Sigmoid colon (tissue), 4 donors: ENCODE measurements around the gene CAPN5.

Source experiments
- EP300 ChIP-seq, 4 donors: sonication (generic); formaldehyde crosslinking; IDR thresholded peaks; one replicate each; pipeline ENCODE4 v1.6.1; 2017; ENCODE audit warnings: antibody characterized with exemption in 4 of 4
- POLR2A ChIP-seq, 2 donors: fragments of 450-650 bp; IDR thresholded peaks; one replicate each; pipeline ENCODE4 v1.6.1; 2016; ENCODE audit warnings: antibody characterized with exemption in 2 of 2, mild to moderate bottlenecking in 2 of 2, moderate library complexity in 2 of 2
- TF ChIP-seq, protein P1 (sequence below), 4 experiments: fragments of 450-650 bp in 3 of 4; fragments of 200-600 bp in 1 of 4; IDR thresholded peaks; one replicate each; pipeline ENCODE4 v1.5.1; 2016 to 2019; ENCODE audit warnings: antibody characterized with exemption in 4 of 4, mild to moderate bottlenecking in 3 of 4, moderate library complexity in 2 of 4

DNA sequence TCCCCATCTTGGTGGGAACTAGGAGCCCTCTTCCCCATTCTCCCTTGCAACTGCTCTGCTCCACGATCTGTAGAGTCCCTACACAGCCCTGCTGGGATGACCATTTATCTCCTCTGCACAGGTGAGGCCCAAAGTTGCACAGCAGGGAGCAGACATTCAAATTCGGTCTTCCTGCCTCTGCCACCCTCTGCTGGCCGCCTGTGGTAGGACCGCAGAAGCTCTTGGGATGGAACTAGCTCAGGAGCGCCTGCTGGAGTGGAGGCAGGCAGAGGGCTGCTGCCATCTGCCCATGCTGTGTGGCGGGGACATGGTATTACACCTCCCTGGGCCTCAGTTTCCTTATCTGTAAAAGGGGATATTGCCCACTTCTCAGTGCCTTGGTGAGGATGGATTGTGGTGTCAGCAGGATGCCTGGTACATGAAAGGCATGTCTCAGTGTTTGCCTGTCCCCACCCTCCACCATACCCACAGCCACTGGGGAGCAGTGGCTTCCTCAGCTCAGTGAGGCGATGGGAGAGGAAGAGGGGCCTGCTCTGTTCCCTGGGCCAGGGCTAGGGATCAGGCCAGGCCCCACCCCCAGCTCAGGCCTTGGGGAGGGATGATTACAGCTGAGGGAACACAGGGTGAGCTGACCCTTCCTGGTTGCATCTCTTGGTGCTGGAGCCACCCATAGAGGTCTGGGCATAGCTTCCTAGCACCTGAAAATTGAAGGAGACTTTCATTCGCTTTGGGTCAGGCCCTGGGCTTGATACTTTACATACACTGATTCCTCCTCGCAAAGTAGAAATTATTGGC lies 24.6 kb downstream of the CAPN5 start:
- TF ChIP-seq, protein P1, sequence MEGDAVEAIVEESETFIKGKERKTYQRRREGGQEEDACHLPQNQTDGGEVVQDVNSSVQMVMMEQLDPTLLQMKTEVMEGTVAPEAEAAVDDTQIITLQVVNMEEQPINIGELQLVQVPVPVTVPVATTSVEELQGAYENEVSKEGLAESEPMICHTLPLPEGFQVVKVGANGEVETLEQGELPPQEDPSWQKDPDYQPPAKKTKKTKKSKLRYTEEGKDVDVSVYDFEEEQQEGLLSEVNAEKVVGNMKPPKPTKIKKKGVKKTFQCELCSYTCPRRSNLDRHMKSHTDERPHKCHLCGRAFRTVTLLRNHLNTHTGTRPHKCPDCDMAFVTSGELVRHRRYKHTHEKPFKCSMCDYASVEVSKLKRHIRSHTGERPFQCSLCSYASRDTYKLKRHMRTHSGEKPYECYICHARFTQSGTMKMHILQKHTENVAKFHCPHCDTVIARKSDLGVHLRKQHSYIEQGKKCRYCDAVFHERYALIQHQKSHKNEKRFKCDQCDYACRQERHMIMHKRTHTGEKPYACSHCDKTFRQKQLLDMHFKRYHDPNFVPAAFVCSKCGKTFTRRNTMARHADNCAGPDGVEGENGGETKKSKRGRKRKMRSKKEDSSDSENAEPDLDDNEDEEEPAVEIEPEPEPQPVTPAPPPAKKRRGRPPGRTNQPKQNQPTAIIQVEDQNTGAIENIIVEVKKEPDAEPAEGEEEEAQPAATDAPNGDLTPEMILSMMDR (IDR thresholded peaks at IDR 0.05) = peak; percentile 90 to 97 (median 94)
- TF ChIP-seq POLR2A (IDR thresholded peaks at IDR 0.05) (no peak), EP300 (IDR thresholded peaks at IDR 0.05) (no peak)
